Astrocyte of the spinal cord (primary cell): ENCODE measurements around the gene BRCA2.

Experiments used
- DNase-seq: peaks from one replicate; pipeline ENCODE4 v3.0.0; 2011; ENCODE audit warnings: low read depth, low spot score
- H3K4me3 ChIP-seq: 2 replicates; pipeline ENCODE4 v1.5.1; 2011; ENCODE audit warnings: low read depth, mild to moderate bottlenecking, low read length, moderate library complexity
- in situ Hi-C: cut with HindIII; loops from 2 replicates; pipeline ENCODE4 v1.10.0; 2017; ENCODE audit warnings: low sequenced_read_pairs
- TF ChIP-seq, protein P1 (sequence below): IDR thresholded peaks from 2 replicates; pipeline ENCODE4 v1.5.1; 2012; ENCODE audit warnings: low read depth, mild to moderate bottlenecking, low read length, inconsistent platforms

The BRCA2 gene

DNA sequence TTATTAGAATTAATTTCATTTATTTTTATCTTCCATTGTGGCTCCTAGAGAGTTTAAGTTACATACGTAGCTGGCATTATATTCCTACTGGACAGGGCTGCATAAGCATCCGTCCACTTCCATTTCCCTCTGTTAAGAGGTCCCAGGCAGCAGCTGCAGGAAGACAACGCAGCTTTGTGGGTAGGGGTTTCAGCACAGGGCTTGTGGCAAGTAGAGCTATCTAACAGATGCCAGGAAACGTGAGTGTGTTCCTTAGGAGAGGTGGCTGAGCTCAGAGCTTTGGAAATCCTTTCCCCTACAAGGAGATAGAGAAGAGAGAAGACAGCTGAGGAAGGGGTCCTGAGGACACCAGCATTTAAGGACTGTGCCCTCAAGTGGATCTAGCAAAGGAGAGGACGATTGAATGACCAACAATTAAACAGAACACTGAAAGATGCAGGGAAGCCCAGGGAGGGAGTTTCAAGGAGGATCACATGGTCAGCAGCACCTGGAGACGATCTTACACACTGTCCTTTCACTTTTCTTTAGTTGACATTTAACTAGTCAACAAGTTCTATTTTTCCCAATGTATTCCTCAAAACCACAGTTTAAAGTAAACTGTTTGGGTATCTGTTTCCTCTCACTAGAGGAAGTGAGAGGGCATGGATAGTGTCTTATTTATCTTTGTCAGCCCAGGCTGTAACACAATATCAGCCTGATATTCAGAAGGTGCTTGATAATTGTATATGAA, 114.9 kb downstream of the BRCA2 start:
- no peak for DNase-seq
- in situ Hi-C loops: no loop called here
- H3K4me3 ChIP-seq: no peak overlapping the region
- TF ChIP-seq, protein P1, sequence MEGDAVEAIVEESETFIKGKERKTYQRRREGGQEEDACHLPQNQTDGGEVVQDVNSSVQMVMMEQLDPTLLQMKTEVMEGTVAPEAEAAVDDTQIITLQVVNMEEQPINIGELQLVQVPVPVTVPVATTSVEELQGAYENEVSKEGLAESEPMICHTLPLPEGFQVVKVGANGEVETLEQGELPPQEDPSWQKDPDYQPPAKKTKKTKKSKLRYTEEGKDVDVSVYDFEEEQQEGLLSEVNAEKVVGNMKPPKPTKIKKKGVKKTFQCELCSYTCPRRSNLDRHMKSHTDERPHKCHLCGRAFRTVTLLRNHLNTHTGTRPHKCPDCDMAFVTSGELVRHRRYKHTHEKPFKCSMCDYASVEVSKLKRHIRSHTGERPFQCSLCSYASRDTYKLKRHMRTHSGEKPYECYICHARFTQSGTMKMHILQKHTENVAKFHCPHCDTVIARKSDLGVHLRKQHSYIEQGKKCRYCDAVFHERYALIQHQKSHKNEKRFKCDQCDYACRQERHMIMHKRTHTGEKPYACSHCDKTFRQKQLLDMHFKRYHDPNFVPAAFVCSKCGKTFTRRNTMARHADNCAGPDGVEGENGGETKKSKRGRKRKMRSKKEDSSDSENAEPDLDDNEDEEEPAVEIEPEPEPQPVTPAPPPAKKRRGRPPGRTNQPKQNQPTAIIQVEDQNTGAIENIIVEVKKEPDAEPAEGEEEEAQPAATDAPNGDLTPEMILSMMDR: no peak

DNA sequence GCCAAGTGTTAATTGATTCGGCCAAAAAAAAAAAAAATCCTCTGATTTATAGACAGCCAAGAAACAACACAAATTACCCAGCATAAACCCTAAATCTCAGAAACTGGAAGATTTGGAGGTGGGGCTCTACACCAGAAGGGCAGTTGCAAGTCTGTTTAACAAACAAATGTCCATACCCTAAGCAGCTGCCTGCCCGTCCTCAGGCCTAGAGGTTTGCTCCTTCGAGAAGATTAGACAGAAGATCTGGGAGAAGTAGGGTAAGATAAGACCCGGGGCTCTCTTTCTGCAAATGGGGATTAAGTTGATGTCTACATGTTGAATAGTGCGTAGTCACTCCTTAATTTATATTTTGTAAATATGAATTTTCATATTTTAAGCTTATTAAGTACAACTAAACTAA, 116.1 kb downstream of the BRCA2 start:
- in situ Hi-C loops: no loop called here
- TF ChIP-seq, protein P1: no peak
- no peak overlapping the region for H3K4me3 ChIP-seq
- no peak for DNase-seq

DNA sequence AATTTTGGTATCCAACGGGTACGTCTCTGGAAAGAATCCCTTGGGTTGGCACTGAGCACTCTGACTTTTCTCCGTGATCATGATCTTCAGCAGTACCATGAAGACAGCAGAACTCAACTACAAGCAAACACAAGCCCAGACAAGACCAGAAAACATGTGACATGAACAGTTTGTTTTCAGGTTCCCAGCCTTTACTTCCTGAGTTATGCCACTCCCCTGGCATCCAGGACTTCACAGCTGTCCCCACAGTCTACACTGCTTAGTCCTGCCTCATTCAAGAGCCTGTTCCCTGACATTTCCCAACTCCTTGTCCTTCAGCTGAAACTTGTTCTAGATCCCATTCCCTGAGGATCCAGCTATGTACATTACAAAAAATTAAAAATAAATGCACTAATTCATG, 117.5 kb downstream of the BRCA2 start:
- in situ Hi-C loops: no loop called here
- no peak for DNase-seq
- no peak overlapping the region for H3K4me3 ChIP-seq
- TF ChIP-seq, protein P1: no peak

DNA sequence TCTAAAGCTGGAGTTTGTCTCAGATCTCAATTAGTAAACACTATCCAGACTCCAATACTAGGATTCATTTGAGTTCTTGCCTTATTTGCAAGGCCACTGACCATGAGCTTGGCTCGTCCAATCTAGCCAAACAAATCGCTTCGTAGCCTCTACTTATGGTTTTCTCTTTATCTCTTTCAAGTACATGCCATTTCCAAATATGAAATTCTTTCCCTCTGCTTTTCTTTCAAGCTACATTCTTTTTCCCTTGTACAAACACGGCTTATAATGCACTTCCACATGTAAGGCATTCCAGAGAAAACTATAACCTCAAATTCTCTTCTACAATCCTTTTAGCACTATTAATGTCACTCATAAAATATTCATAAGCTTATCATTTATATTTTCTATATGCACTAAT, 123.6 kb downstream of the BRCA2 start:
- TF ChIP-seq, protein P1: no peak
- in situ Hi-C loops: no loop called here
- H3K4me3 ChIP-seq: no peak overlapping the region
- DNase-seq: no peak

DNA sequence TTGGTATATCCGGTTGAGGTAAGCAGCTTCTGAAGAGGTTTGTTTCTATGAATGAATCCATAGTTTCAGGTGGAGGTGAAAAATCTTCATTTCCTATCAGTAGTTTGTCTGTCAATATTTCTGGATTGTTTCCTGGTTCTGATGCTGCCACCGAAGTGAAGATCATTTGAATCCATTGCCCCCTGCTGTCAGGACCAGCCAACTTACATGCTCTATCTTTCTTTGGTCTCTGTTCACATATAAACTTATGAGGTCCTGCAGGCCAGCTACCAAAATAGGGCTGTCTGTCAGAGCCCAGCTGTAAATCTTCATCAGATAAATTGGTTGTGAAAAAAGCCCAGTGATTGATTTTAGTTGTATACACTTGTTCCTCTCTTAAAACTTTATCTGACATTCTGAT, 127.8 kb downstream of the BRCA2 start:
- H3K4me3 ChIP-seq: no peak overlapping the region
- TF ChIP-seq, protein P1: peak; percentile 14
- no peak for DNase-seq
- in situ Hi-C loops: no loop called here

DNA sequence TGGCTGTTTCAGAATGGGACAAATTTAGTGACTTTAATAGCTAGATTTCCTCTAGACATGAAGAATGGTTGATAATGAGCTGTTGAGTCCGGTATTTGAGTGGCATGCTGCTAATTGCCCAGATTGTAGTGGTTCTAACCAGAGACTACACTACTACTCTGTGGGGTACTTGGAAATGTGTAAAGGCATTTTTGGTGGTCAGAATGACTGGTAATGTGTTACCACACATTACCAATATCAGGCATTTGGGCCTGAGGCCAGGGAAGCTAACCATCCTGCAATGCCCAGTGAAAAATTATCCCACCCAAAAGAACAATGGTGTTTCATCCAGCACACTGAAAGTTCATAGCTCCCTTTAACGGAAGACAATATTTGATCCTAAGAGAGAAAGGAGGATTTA, 130.2 kb downstream of the BRCA2 start:
- TF ChIP-seq, protein P1: no peak
- in situ Hi-C loops: no loop called here
- no peak overlapping the region for H3K4me3 ChIP-seq
- DNase-seq: no peak
